HG02870 (cell line): ENCODE data around the gene DDIAS.
A peak's percentile ranks its signal among the peaks of the same experiment; 100 is the strongest.
"Not testable (repeated sequence)": the region's sequence is repeated elsewhere in the genome, so short reads cannot be mapped to it uniquely, and the experiment has no call there.

Experiments used
- ATAC-seq: cut with Tn5 transposase; IDR thresholded peaks from one replicate; pipeline ENCODE4 v1.9.1; 2021; ENCODE audit warnings: mild to moderate bottlenecking, moderate library complexity; ENCODE audit not compliant: unreplicated experiment

Gene DDIAS

DNA sequence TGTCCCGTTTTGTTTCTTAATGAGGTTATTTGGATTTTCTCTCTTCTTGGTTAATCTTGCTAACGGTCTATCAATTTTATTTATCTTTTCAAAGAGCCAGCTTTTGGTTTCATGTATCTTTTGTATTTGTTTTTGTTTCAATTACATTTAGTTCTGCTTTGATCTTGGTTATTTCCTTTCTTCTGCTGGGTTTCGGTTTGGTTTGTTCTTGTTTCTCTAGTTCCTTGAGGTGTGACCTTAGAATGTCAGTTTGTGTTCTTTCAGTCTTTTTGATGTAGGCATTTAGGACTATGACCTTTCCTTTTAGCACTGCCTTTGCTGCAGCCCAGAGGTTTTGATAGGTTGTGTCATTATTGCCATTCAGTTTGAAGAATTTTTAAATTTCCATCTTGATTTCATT is 18.7 kb downstream of the DDIAS start:
- not testable (repeated sequence) for ATAC-seq

DNA sequence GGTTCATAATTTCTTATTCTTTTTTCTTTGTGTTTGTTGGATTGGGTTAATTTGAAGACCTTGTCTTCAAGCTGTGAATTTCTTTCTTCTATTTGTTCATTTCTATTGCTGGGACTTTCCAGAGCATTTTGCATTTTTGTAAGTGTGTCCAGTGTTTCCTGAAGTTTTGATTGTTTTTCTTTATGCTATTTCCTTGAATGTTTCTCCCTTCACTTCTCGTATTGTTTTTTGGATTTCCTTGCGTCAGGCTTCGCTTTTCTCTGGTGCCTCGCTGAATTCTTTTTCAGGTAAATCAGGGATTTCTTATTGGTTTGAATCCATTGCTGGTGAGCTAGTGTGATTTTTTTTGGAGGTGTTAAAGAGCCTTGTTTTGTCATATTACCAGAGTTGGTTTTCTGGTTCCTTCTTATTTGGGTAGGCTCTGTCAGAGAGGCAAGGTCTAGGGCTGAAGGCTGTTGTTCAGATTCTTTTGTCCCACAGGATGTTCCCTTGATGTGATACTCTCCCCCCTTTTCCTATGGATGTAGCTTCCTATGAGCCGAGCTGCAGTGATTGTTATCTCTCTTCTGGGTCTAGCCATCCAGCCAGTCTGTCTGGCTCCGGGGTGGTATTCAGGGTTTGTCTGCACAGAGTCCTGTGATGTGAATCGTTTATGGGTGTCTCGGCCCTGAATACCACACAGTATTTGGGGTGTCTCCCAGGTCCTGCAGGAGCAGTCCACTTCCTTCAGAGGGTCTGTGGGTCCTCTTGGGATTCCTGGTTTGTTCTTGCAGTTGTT is 21.0 kb downstream of the DDIAS start:
- not testable (repeated sequence) for ATAC-seq

DNA sequence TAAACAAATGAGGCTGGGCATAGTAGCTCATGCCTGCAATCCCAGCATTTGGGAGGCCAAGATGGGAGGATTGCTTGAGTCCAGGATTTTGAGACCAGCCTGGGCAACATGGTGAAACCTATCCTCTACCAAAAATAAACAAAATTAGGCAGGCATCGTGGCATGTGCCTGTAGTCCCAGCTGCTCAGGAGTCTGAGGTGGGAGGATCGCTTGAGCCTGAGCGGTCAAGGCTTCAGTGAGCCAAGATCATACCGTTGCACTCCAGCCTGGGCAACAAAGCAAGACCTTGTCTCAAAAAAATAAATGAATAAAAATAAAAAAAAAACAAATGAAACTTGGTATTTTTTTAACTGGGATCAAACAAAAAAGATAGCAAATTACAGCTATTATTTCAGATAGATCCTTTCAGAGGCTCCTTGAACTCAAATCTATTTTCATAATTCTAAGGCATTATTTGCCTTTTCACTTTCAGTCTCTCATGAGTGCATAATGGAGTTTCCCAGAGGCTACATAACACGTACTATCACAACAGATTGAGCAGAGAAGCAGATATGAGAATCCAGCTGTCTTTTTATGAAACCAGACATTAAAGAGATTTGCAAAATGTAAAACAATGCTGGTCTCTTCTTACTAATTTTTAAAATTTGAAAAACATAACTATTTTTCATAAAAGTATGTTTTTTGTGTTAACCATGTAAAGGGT is 23.1 kb downstream of the DDIAS start:
- no peak for ATAC-seq

DNA sequence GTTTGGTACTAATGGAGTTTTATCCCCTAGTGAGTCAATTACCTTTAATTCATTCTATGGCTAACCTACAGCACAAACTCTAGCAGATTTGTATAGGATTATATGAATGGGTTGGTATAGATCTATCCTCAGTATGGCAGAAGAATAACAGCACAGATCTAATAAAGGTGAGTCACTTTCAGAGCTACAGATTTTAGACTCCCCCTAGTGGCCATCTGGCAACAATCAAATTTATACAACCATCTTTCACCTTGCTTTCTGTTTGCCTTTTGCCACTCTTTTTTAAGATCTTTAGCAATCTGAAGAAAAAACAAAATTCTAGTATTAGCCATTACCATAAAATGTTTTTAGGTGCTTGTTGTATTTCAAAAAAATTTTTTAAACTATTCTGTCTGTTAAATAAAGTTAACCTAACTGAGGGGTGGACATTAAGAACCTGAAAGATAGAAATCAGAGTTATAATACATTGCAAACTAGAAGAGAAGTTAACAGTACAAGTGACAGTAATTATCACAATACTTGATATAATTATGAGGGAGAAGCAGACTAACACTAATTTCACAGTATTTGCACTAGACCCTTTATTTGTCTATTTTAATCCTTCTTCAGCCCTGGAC is 25.8 kb downstream of the DDIAS start:
- peak; percentile 54 for ATAC-seq

DNA sequence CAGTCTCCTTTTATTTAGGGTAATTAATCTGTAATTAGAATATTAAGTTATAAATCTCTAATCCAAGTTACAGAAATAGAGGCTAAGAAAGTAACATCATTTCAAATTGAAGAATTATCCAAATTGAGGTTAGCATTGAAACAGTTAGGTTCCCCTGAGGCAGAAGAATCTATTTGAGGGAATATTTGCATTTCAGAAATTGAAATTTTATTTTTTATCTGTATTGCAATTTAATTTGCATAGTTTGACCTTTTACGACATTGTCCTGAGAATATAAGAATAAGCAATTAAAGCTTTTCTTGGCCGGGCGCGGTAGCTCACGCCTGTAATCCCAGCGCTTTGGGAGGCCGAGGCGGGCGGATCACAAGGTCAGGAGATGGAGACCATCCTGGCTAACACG is 27.6 kb downstream of the DDIAS start:
- ATAC-seq = no peak

DNA sequence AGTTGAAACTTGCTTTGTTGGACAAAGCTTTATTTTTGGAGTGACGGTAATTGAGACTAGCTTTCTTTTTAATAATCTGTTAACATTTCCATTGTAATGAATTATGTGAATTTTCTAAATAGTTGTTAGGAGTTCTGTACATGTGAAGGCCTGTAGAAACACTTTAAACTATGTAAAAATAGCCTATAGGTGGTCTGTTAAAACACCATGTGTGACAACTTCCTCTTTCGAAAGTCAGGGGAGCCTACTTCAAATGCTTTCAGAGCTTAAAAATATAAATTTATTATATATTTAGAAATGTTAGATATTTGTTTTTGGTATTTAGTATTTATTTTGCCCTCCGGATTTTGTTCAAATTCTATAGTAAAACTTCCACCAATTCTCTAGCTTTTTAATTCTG is 28.7 kb downstream of the DDIAS start:
- peak; percentile 58 for ATAC-seq

DNA sequence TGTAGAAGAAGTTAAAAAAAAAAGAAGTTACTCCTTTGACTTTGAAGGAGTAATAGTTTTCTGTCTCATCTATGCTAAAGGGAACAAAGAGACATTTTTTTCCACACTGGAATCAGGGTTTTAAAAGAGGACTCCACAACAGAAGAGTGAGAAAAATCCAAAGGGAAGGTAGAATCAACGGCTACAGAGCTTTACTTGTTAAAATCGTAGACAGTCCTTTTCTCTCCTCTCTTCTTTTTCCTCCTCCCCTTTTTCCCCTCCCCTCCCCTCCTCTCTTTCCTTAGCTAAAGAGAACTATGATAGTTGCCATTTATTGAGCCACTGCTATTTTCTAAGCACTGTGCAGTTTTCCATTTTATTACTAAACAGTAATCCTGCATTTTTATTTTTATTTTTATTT is 29.2 kb downstream of the DDIAS start:
- no peak for ATAC-seq

DNA sequence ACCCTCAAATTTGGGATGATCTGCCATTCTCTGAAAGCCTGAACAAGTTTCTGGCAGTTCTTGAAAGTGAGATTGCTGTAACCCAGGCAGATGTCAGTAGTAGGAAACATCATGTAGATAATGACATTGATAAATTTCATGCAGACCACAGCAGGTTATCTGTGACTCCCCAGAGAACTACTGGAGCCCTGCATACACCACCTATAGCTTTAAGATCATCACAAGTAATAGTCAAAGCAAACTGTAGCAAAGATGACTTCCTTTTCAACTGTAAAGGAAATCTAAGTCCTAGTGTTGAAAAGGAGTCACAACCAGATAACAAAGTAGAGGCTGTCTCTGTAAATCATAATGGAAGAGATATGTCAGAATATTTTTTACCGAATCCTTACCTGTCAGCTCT is 31.0 kb downstream of the DDIAS start:
- no peak for ATAC-seq

DNA sequence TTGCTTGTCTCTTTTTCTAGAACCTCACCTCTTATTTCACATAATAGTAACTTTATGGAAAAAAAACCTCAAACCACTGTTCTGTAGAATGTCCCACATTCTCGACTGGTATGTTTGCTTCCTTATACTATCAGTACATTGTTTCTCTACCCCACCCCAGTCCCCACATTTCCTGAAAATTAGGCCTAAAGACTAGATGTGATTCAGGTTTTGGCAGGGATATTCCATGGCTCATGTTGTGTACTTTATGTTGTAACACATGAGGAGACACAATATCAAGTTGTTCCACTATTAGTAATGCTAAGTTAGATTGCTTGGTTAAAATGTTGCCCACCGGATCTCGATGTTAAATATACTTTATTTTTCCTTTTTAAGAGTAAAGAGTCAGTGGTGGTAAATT is 34.7 kb downstream of the DDIAS start:
- no peak for ATAC-seq

DNA sequence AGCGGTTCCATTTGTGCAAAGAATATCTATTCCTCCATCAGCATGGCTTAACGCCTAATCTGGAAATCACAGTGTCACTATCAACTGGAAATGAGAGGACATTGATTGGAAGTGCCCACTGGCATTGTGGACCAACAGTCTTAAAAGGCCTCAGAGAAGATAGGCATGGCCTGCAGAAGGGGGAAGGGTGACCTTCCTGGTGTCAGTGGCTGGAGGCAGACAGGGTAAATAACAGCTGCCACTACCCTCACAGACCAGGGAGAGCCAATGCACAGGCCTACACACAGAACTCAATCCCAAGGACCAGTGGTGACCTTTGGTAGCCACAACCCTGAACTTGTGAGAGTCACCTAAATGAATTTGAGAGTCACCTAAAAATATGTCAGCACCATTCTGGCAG is 36.0 kb downstream of the DDIAS start:
- ATAC-seq = no peak

DNA sequence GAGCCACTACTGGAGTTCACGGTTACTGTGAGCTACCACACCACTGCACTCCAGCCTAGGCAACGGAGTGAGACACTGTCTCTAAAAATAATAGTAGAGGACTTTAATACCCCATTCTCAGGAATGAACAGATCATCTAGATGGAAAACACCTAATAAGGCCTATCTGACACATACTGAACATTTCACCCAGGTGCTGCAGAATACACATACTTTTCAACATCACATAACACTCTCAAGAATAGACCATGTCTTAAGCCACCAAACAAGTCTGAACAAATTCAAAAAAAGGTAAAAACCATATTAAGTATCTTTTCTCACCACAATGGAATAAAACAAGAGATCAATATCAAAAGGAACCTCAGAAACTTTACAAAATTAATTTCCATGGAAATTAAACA is 37.9 kb downstream of the DDIAS start:
- ATAC-seq = no peak

DNA sequence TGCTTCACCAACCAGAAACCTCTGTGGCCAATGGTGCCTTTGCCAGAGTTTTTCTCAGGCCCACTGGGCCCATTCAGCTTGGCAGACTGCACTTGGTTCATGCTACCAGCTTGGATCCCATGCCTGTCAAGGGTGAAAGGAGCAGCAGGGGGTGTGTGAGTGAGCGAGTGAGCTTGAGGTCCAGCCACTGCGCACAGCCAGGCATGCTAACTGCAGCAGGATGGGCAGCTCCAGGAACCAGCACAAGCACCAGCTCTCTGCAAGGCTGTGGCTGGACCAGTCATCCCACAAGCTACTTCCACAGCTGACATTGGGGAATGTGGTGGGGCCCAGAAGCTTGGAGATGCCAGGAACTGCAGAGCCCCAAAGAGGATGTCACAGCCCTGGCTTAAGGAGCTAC is 40.8 kb downstream of the DDIAS start:
- no peak for ATAC-seq

DNA sequence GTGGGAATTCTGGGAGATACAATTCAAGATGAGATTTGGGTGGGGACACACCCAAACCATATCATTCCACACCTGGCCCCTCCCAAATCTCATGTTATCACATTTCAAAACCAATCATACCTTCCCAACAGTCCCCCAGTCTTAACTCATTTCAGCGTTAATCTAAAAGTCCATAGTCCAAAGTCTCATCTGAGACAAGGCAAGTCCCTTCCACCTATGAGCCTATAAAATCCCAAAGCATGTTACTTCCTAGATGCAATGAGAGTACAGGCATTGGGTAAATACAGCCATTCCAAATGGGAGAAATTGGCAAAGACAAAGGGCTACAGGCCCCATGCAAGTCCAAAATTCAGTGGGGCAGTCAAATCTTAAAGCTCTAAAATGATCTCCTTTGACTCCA is 41.9 kb downstream of the DDIAS start:
- ATAC-seq = not testable (repeated sequence)

DNA sequence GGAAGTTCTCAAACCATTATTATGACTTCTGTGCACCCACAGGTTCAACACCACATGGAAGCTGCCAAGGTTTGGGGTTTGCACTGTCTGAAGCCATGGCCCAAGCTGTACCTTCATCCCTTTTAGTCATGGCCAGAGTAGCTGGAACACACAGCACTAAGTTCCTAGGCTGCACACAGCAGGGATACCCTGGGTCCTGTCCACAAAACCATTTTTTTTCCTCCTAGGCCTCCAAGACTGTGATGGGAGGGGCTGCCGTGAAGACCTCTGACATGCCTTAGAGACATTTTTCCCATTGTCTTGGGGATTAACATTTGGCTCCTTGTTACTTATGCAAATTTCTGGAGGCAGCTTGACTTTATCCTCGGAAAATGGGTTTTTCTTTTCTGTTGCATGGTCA is 42.7 kb downstream of the DDIAS start:
- ATAC-seq = no peak

DNA sequence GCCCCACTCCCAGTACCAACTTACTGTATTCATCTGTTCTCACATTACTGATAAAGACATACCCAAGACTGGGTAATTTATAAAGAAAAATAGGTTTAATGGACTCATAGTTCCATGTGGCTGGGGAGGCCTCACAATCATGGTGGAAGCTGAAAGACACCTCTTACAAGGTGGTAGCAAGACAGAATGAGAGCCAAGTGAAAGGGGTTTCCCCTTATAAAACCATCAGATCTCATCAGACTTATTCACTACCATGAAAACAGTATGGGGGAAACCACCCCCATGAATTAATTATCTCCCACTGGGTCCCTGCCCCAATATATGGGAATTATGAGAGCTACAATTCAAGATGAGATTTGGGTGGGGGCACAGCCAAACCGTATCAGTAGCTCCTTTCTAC is 43.5 kb downstream of the DDIAS start:
- not testable (repeated sequence) for ATAC-seq

DNA sequence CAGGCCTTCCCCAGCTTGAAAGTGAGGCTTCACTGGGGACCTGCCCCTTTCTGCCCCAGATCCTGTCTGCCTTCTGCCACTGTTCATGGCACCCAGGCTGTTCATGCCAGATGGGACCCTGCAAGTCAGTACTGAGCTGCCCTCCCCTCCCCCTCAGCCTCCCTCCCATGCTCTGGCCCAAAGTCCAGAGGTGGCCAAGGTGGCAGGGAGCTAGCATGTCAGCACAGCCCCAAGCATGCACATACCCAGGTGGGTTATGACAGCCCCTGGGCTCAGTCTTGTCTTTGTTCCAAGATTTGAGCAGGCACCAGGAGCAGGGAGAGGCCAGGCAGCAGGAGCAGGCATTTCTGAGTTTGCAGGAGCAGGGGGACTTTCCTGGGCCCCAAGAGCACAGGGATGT is 44.1 kb downstream of the DDIAS start:
- ATAC-seq = no peak

DNA sequence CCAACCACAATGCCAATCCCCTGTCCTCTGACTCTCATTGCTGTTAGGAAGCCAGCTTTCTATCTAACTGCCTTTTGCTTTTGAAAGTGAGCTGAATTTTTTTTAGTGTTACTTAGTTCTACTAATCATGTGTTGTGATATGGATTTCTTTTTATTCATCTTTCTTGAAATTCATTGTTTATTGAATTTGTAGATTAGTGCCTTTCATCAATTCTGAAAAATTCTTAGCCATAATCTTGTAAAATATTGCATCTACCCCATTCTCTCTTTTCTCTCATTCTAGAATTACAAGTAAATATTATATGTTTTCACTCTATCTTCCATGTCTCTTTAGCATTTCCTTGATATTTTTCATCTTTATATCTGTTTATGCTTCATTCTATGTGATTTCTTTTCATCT is 47.8 kb downstream of the DDIAS start:
- ATAC-seq = no peak

DNA sequence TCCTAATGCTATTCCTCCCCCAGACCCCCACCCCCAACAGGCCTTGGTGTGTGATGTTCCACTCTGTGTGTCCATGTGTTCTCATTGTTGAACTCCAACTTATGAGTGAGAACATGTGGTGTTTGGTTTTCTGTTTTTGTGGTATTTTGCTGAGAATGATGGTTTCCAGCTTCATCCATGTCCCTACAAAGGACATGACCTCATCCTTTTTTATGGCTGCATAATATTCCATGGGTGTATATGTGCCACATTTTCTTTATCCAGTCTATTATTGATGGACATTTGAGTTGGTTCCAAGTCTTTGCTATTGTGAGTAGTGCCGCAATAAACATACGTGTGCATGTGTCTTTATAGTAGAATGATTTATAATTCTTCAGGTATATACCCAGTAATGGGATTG is 49.0 kb downstream of the DDIAS start:
- not testable (repeated sequence) for ATAC-seq

DNA sequence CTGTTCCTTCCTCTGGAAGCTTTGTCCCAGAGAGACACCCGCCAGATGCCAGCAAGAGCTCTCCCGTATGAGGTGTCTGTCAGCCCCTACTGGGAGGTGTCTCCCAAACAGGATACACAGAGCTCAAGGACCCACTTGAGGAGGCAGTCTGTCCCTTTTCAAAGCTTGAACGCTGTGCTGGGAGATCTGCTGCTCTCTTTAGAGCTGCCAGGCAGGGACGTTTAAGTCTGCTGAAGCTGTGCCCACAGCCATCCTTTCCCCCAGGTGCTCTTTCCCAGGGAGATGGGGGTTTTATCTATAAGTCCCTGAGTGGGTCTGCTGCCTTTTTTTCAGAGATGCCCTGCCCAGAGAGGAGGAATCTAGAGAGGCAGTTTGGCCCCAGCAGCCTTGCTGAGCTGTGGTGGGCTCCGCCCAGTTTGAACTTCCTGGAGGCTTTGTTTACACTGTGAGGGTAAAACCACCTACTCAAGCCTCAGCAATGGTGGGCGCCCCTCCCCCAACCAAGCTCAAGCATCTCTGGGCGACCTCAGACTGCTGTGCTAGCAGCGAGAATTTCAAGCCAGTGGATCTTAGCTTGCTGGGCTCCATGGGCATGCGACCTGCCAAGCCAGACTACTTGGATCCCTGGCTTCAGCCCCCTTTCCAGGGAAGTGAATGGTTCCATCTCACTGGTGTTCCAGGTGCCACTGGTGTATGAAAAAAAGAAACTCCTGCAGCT is 54.4 kb downstream of the DDIAS start:
- not testable (repeated sequence) for ATAC-seq

DNA sequence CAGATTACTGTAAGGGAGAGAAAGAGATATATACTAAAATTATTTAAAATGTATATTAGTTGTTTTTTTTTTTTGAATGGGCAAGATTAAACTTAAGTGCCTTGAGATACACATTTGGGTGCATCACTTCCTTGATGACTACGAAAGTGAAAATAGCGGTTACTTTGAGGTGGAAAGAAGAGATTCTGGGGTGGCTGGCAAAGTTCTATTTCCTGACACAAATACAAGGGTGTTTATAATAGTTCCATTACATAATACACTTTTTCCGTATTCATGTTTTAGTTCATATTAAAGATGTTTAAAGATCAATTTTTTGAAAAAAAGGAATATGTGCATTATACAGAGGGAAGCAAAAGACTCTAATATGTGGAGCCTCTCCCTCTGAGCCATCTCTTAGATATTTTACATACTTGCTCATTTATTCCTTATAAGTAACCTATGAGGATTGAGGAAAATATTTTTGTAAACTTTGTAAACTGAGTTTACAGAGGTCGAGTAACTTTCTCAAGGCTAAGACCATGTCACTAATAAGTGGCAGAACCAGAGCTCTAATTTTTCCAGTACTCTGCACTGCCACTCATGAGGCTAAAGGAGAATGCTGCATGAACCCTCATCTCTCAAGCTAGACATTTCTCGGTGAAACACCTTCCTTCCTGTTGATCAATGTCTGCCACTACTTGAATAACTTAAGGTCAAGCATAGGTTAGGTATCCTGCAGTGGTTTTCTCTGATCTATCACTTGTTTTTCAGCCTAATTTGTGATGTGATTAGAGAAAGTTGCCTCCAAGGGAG is 58.6 kb downstream of the DDIAS start:
- peak; percentile 83 for ATAC-seq

DNA sequence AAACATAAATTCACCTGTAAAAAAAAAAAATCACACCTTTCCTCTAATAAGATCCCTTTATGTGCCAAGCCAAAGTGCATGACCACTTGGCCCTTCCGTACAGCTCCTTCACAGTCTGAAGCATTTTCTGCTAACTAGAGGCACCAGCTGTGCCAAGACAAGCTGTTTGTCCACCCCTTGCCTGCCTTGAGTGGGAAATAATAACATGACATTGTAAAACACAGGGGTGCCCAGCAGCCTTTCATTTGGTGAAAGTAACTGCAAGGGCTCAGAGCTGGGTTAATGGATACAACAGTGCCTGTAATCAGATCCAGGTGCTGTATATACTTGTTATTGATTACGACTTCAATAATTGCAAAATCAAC is 59.2 kb downstream of the DDIAS start:
- ATAC-seq = no peak
